HG03457 (cell line): ENCODE data around the gene SLIT1.

Source experiments
- ATAC-seq: cut with Tn5 transposase; IDR thresholded peaks from one replicate; pipeline ENCODE4 v1.9.1; 2021; ENCODE audit warnings: moderate number of reproducible peaks; ENCODE audit not compliant: unreplicated experiment

SLIT1 gene

GRCh38 chr10:97010695-97011206, 175.0 kb downstream of the SLIT1 start:
- no peak for ATAC-seq

- no peak for ATAC-seq
Measured at GRCh38 chr10:97007417-97007816, 178.3 kb downstream of the SLIT1 start.

DNA sequence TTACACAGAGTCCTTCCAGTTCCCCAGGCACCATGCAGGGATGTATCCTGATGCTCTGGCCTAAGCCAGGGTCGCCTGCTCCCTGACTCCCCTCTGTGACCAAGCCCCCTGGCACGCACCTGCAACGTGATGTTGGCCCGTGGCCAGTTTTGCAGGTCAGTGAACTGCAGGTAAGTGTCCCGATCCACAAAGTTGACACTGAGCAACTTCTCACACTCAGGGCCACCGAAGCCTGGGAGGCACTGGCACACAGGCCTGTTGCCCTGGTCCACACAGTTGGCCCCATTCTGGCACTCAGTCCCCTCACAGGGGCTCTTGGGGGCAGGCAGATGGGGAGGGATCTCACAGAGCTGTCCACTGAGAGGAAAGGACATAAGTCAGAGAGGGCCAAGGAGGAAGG, 179.4 kb downstream of the SLIT1 start:
- ATAC-seq = no peak

GRCh38 chr10:97005349-97005748, 180.4 kb downstream of the SLIT1 start:
- no peak for ATAC-seq

DNA sequence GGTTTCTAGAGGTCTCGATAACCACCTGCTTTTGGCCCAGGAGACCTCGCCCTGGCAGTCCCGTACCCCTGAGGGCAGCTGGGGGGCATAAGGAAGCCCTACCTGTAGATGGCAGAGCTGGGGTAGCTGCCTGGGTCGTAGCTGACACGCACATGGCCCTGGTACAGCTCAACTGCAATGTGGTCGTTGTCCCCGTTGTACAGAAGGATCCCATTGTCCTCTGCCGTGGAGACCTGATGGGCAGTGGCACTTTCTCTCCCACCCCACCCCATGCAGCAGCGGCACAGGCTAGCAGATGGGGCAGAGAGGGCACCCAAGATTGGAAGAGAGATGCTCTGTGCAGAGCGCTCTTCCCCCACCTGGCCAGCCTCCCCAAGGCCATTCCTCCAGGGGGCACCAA, 181.2 kb downstream of the SLIT1 start:
- ATAC-seq = no peak

DNA sequence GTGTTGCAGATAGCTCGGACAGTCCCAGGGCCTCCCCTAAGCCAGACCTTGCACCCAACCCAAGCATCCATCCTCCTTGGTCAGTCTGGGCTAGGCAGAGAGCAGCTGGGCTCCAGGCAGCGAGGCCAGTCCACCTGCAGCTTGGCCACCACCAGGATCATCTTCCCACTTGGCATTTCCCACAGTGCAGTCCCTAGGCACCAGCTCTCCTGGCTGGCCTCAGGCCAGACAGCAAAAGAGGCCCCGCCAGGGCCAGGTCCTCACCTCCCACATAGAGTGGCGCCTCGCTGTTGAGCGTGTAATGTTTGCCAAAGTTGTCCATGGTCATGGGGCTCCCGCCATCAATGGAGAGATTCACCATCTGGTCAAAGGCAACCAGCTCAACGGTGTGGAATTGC, 182.0 kb downstream of the SLIT1 start:
- no peak for ATAC-seq

DNA sequence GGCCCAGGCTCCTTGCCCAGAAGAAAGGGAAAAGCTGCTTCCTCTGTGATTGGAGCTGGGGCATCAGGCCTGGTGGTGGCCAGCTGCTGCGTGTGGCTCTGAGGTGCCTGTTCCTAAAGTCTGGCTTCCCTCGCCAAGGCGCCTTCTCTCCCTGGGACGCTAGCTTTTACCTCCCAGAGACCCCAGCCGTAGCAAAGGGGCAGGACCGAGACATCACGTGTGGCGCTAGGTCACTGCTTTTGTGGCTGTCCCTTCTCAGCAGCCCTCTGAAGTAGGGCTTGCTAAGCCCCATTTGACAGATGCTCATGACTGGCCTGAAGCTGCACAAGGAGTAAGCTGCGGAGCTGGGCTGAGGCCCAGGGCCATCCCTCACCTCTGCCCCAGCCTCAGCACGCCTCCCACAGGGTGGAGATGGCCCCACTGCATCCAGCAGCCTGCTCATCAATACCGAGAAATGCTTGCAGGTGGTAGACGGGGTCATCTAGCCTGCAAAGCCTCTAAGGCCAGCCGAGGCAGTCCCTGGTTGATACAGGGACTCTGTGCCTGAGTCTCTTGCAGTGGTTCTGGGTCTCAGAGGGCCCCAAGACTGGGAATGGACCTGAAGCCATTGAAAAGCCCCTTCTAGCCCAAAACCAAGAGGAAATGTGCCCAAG, 182.5 kb downstream of the SLIT1 start:
- ATAC-seq = no peak

DNA sequence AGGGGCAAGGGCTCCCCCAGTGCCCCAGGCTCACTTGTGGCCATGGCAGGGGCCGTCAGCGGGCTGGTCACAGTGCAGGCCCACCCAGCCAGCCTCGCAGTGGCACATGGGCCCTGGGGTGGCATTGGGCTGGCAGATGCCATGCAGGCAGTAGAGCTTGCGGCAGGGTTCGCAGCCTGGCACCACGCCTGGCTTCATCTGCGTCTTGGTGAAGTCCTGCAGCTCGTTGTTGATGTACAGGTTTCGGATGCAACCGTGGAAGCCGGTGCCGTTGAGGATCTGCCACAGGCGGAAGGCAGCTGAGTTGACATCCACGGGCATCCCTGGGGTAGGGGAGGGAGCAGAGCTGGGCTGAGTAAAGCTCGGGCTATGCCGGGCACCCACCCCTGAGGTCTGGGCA, 183.1 kb downstream of the SLIT1 start:
- ATAC-seq = no peak

- no peak for ATAC-seq
Measured at GRCh38 chr10:97001183-97001991, 184.4 kb downstream of the SLIT1 start.

- no peak for ATAC-seq
Measured at GRCh38 chr10:97000487-97001182, 185.1 kb downstream of the SLIT1 start.

- no peak for ATAC-seq
Measured at GRCh38 chr10:96999987-97000386, 185.8 kb downstream of the SLIT1 start.

DNA sequence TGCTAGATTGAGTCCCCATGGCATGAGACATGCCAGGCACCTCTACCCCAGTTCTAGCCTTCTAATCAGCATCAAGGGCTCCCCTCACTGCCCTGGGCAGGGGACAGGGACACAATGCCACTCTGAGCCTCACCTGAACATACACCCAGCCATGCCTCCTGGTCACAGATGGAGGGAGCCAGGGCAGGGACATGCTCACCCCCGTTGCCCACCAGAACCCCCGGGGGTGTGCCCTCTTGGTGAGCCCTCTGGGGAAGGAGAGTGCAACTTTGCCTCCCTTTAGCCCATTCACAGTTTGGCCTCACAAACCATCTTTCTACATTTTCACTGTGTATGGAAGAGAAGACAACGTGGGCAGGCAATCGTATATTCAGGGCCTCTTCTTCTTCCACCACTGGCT, 186.4 kb downstream of the SLIT1 start:
- ATAC-seq = no peak

GRCh38 chr10:96998329-96998888, 187.3 kb downstream of the SLIT1 start:
- no peak for ATAC-seq

DNA sequence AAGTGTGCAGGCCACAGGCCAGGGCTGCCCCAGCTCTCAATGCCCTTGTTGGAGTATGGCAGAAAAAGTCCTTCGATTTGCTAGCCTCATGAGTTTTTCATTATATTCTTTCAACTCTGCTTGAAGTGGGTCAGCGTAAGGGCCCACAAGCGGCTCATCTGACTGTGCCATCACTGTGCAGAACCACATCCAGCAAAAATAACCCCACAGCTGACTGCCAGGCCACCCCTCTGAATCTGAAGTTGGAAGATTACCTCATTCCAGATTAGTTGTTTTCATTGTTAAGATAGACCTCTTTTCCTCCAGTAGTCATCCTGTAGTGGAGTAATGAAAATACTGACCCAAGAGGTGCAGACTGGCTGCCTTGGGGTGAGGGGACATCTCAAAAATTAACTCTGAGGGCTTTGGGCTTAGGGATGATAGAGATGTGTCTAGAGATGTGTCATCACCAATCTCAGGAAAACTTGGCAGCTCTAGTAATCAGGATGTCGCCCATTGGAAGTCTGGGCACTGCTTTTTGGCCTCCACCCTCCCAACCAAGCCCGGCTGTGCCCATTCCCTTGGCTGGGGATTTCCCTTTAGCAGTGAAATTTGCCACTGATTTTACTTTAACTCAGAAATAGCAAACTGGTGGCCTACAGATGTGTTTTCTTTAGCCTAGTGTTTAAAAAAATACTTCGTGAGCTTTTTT, 189.3 kb downstream of the SLIT1 start:
- ATAC-seq = no peak

GRCh38 chr10:96995851-96996250, 189.9 kb downstream of the SLIT1 start:
- no peak for ATAC-seq

DNA sequence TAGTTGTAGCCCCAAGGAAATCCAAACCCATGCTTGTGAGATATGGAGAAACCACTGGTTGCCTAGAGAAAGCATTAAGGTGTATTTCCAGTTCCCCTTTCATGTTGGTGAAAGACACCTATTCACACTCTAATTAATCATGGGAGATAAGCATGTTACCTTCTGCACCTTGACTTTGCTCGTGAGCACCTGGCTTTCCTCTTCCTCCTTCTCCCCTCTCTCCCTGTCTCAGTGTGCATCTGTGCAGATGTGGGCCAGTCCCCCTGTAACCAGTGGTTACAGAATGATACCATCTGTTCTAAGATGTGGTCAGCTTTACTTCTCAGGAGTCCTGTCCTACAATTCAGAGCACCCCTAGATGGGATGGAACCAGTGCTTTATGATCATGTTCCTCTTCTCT, 193.0 kb downstream of the SLIT1 start:
- ATAC-seq = no peak

- ATAC-seq = no peak
Measured at GRCh38 chr10:96991313-96991841, 194.4 kb downstream of the SLIT1 start.

GRCh38 chr10:96988426-96988825, 197.3 kb downstream of the SLIT1 start:
- ATAC-seq = no peak

GRCh38 chr10:96987842-96988175, 197.9 kb downstream of the SLIT1 start:
- ATAC-seq = no peak

- no peak for ATAC-seq
Measured at GRCh38 chr10:96987141-96987841, 198.5 kb downstream of the SLIT1 start.
